Measurements from ENCODE around the gene PRR5L.
A peak's percentile ranks its signal among the peaks of the same experiment; 100 is the strongest.

PRR5L gene

DNA sequence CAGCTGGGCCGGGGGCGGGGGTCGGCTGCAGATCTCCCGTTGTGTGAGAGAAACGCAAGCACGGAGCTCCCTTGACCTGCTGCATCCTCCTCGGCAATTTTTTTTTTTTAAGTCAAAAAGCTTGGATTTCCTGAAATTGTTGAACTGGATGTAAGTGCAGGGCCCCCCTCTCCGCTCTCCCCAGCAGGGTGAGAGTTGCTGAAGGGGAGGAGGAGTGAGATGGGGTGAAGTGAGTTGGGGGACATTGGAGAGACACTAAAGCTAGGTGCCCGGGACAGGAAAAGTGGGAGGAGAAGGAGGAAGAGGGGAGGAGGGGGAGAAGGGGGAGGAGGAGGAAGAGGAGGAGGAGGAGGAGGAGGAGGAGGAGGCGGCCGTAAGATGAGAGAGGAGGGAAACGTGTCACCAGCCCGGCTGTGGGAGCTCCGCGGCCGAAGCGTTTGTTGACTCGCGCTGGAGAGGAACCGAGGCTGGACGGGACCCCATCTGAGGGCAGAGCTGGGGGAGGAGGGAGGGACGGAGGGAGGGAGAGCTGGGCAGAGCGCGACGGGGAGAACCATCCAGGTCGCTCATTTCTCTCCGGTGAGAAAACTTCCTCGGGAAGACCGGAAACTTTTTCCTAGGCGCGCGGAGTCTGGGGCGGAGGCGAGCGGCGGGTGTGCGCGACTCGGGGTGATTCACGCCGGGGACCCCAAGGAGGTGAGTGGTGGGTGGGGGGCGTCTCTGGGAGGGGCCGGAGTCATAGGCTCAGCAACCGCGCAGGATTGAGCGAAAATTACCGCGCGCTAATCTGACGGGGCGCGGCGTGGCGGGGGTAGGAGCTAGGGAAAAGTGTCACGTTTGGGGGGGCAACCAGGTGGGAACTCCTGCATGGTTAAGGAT, 80.2 kb downstream of the PRR5L start:
- H3K4me3 ChIP-seq (ENCODE audit: low read depth, low read length), result peak overlapping the region; percentile 73

DNA sequence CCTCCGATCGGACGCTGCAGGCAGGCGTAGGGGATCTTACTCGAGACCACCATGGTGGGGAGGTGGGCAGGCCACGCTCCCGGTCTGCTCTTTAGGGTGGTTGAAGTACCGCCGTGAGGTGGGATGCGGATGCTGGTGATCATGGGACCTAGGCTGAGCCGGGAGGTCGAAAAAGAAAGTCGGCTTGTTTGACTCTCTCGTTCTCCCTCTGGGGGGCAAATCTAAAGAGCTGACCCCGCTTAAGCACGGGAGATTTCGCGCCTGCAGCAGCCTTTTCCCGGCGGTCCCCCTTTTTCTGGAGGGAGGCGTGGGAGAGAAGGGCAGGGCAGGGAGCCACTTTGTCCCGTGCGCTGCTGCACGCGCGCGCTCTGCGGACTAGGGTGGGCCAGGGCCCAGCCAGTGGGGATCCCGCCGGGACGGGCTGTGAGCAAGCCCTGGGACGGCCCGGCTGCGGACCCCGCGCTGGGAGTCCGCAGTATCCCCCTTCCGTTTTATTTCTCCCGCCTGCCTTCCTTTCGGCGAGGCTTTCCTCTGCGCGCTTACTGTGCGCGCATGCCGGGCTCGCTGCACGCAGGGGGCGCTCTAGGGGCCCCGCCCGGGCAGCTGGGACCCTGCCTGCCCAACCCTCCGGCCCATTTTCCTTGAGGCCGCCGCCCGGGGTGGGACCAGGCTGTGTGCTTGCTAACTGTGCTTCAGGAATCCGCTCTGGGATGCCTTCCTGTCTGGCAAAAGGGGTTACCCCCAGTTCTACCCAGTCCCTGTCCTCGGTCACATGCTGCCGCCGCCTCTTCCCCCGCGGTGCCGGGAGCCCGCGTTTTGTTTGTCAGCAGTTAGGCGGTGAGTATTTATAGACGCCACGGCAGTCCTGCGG, 81.0 kb downstream of the PRR5L start:
- peak overlapping the region; percentile 73 for H3K4me3 ChIP-seq (ENCODE audit: low read depth, low read length)

- H3K4me3 ChIP-seq (ENCODE audit: low read depth, low read length), result peak overlapping the region; percentile 73
These were observed 81.9 kb downstream of the PRR5L start for GRCh38 chr11:36377759-36378564.

DNA sequence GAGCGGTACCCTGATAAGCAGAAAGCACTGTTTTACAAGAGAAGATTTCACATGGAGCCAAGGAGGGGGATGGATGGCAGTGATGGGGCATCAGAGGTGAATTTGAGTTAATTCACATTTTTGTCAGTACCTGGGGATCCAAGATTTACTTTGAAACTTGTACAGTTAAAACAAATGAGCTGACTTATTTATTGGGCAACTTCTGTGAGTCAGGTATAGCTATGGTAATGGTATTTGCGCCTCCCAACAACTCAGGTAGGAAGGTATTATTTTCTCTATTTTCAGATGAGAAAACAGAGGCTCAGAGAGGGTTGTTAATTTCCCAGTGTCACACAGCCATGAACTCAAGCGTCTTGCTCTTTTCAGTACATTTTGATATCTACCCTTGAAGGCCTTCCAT, 83.6 kb downstream of the PRR5L start:
- no peak overlapping the region for H3K4me3 ChIP-seq (ENCODE audit: low read depth, low read length)

- no peak overlapping the region for H3K4me3 ChIP-seq (ENCODE audit: low read depth, low read length)
These were observed 84.4 kb downstream of the PRR5L start for GRCh38 chr11:36380296-36381014.

DNA sequence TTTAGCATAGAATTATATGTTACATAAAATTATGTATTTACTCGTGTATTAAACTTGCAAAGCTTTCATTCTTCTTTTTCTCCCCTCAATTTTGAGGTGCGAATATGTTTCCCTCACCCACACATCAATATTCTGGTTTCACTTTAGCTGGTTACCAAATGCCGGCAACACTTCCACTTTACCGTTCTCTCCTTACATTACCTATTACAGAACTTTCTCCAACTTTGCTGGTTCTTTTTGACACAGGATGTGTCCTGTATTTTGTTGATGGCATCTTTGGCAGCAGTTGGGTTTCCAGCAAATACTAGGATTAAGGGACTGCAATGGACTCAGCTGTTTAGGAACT, 84.9 kb downstream of the PRR5L start:
- no peak overlapping the region for H3K4me3 ChIP-seq (ENCODE audit: low read depth, low read length)

GRCh38 chr11:36383195-36383594, 87.1 kb downstream of the PRR5L start:
- no peak overlapping the region for H3K4me3 ChIP-seq (ENCODE audit: low read depth, low read length)

GRCh38 chr11:36385121-36385970, 89.3 kb downstream of the PRR5L start:
- no peak overlapping the region for H3K4me3 ChIP-seq (ENCODE audit: low read depth, low read length)

DNA sequence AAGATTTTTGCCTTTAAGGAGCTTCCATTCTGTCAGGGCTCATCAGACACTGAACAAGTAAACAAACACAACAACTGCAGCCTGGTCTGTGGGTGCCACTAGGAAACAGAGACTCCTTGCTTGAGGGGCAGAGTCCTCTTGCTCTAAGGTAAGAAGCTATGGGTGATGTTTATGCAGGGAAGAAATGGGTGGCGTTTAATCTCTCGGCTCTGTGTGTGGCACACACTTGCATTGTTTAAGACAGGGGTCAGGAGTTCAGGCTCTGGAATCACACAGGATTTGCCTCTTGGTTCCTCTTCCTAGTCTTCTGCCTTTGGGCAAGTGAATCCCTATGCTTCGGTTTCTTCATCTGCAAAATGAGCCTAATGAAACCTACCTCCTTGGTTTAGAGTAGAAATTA, 90.3 kb downstream of the PRR5L start:
- H3K4me3 ChIP-seq (ENCODE audit: low read depth, low read length), result no peak overlapping the region

GRCh38 chr11:36388071-36388470, 92.0 kb downstream of the PRR5L start:
- no peak overlapping the region for H3K4me3 ChIP-seq (ENCODE audit: low read depth, low read length)

GRCh38 chr11:36388951-36389350, 92.9 kb downstream of the PRR5L start:
- H3K4me3 ChIP-seq (ENCODE audit: low read depth, low read length), result no peak overlapping the region

GRCh38 chr11:36389811-36390210, 93.7 kb downstream of the PRR5L start:
- H3K4me3 ChIP-seq (ENCODE audit: low read depth, low read length), result no peak overlapping the region

- no peak overlapping the region for H3K4me3 ChIP-seq (ENCODE audit: low read depth, low read length)
These were observed 94.9 kb downstream of the PRR5L start for GRCh38 chr11:36390963-36391471.

GRCh38 chr11:36392196-36392595, 96.1 kb downstream of the PRR5L start:
- H3K4me3 ChIP-seq (ENCODE audit: low read depth, low read length), result no peak overlapping the region

DNA sequence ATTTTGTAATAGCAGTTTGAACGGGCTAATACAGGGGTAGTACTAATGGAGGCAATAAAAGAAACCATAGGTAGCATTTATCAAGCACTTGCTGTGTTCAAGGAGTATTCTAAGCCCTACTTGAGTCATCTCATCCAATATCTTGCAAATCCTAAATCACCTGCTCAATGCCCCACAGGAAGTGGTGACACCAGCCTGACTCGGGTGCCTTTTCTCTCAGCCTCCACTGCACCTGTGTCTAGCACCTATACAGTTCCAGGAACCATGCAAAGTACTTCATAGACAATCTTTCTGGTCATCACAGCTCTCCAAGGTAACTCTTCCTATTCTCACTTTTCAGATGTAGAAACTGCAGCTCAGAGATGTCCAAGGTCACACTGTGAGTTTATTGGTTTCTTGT, 98.0 kb downstream of the PRR5L start:
- H3K4me3 ChIP-seq (ENCODE audit: low read depth, low read length), result no peak overlapping the region

- H3K4me3 ChIP-seq (ENCODE audit: low read depth, low read length), result no peak overlapping the region
These were observed 98.8 kb downstream of the PRR5L start for GRCh38 chr11:36394926-36395325.

GRCh38 chr11:36395978-36396736, 100.1 kb downstream of the PRR5L start:
- no peak overlapping the region for H3K4me3 ChIP-seq (ENCODE audit: low read depth, low read length)

- no peak overlapping the region for H3K4me3 ChIP-seq (ENCODE audit: low read depth, low read length)
These were observed 102.3 kb downstream of the PRR5L start for GRCh38 chr11:36398231-36398953.

Measured in iPS-11a (cell line).